ENCODE results near the gene NAT8L.

NAT8L gene

GRCh38 chr4:2096073-2096609 lies 37.0 kb downstream of the NAT8L start:
- TF ChIP-seq POLR2AphosphoS5 (IDR thresholded peaks at IDR 0.05; ENCODE audit: borderline replicate concordance, low read depth, low read length) (no peak), EZH2 (IDR thresholded peaks at IDR 0.05) (no peak), FOXP2 (optimal IDR thresholded peaks at IDR 0.05; ENCODE audit: control extremely low read depth, extremely low read length, insufficient read depth) (no peak)

GRCh38 chr4:2101346-2102044 lies 42.4 kb downstream of the NAT8L start:
- Histone ChIP-seq H3K27ac (no peak overlapping the region), H3K9ac (ENCODE audit: insufficient read length) (no peak overlapping the region), H3K36me3 (ENCODE audit: insufficient read depth, low read length) (no peaks in the 10 kb centered on the region), H3K4me3 (no peak overlapping the region), H3K9me3 (ENCODE audit: low read depth, low read length) (no peaks in the 10 kb centered on the region)
- no peak for TF ChIP-seq POLR2AphosphoS5 (IDR thresholded peaks at IDR 0.05; ENCODE audit: borderline replicate concordance, low read depth, low read length)
- DNase-seq (ENCODE audit: low read depth, low spot score): no peak

More at GRCh38 chr4:2096073-2096609, 37.0 kb downstream of the NAT8L start:
- DNase-seq (ENCODE audit: low read depth, low spot score): no peak
- H3K9ac ChIP-seq (ENCODE audit: insufficient read length): no peak overlapping the region
- H3K36me3 ChIP-seq (ENCODE audit: insufficient read depth, low read length): no peaks in the 10 kb centered on the region
- no peak overlapping the region for H3K4me3 ChIP-seq
- H3K27ac ChIP-seq: no peak overlapping the region
- H3K9me3 ChIP-seq (ENCODE audit: low read depth, low read length): no peaks in the 10 kb centered on the region

GRCh38 chr4:2102045-2102883 lies 43.1 kb downstream of the NAT8L start:
- H3K9me3 ChIP-seq (ENCODE audit: low read depth, low read length): no peaks in the 10 kb centered on the region
- no peak for DNase-seq (ENCODE audit: low read depth, low spot score)

GRCh38 chr4:2103127-2103842 lies 44.2 kb downstream of the NAT8L start:
- Histone ChIP-seq H3K27ac (no peak overlapping the region), H3K9ac (ENCODE audit: insufficient read length) (no peak overlapping the region), H3K9me3 (ENCODE audit: low read depth, low read length) (no peaks in the 10 kb centered on the region), H3K4me3 (no peak overlapping the region), H3K36me3 (ENCODE audit: insufficient read depth, low read length) (no peaks in the 10 kb centered on the region)
- DNase-seq (ENCODE audit: low read depth, low spot score): no peak
- TF ChIP-seq EZH2 (IDR thresholded peaks at IDR 0.05) (no peak), FOXP2 (optimal IDR thresholded peaks at IDR 0.05; ENCODE audit: control extremely low read depth, extremely low read length, insufficient read depth) (no peak), POLR2AphosphoS5 (IDR thresholded peaks at IDR 0.05; ENCODE audit: borderline replicate concordance, low read depth, low read length) (no peak)

More at GRCh38 chr4:2102045-2102883, 43.1 kb downstream of the NAT8L start:
- H3K9ac ChIP-seq (ENCODE audit: insufficient read length): no peak overlapping the region
- H3K4me3 ChIP-seq: no peak overlapping the region
- no peak for TF ChIP-seq EZH2 (IDR thresholded peaks at IDR 0.05)
- no peak for TF ChIP-seq POLR2AphosphoS5 (IDR thresholded peaks at IDR 0.05; ENCODE audit: borderline replicate concordance, low read depth, low read length)
- no peak for TF ChIP-seq FOXP2 (optimal IDR thresholded peaks at IDR 0.05; ENCODE audit: control extremely low read depth, extremely low read length, insufficient read depth)
- no peak overlapping the region for H3K27ac ChIP-seq
- H3K36me3 ChIP-seq (ENCODE audit: insufficient read depth, low read length): no peaks in the 10 kb centered on the region

- no peak overlapping the region for H3K4me3 ChIP-seq
- TF ChIP-seq EZH2 (IDR thresholded peaks at IDR 0.05) (no peak), POLR2AphosphoS5 (IDR thresholded peaks at IDR 0.05; ENCODE audit: borderline replicate concordance, low read depth, low read length) (no peak), FOXP2 (optimal IDR thresholded peaks at IDR 0.05; ENCODE audit: control extremely low read depth, extremely low read length, insufficient read depth) (no peak)
- DNase-seq (ENCODE audit: low read depth, low spot score): no peak
- no peaks in the 10 kb centered on the region for H3K9me3 ChIP-seq (ENCODE audit: low read depth, low read length)
- no peak overlapping the region for H3K9ac ChIP-seq (ENCODE audit: insufficient read length)
- no peaks in the 10 kb centered on the region for H3K36me3 ChIP-seq (ENCODE audit: insufficient read depth, low read length)
- H3K27ac ChIP-seq: no peak overlapping the region
Measured at GRCh38 chr4:2103843-2104547, 44.9 kb downstream of the NAT8L start.

GRCh38 chr4:2104556-2105345 lies 45.6 kb downstream of the NAT8L start:
- no peaks in the 10 kb centered on the region for H3K9me3 ChIP-seq (ENCODE audit: low read depth, low read length)
- no peak for TF ChIP-seq EZH2 (IDR thresholded peaks at IDR 0.05)
- TF ChIP-seq FOXP2 (optimal IDR thresholded peaks at IDR 0.05; ENCODE audit: control extremely low read depth, extremely low read length, insufficient read depth): no peak
- no peak for TF ChIP-seq POLR2AphosphoS5 (IDR thresholded peaks at IDR 0.05; ENCODE audit: borderline replicate concordance, low read depth, low read length)
- H3K36me3 ChIP-seq (ENCODE audit: insufficient read depth, low read length): no peaks in the 10 kb centered on the region
- no peak overlapping the region for H3K4me3 ChIP-seq
- no peak overlapping the region for H3K9ac ChIP-seq (ENCODE audit: insufficient read length)
- no peak overlapping the region for H3K27ac ChIP-seq
- no peak for DNase-seq (ENCODE audit: low read depth, low spot score)

GRCh38 chr4:2105559-2105958 lies 46.4 kb downstream of the NAT8L start:
- no peak for DNase-seq (ENCODE audit: low read depth, low spot score)
- Histone ChIP-seq H3K36me3 (ENCODE audit: insufficient read depth, low read length) (no peaks in the 10 kb centered on the region), H3K4me3 (no peak overlapping the region), H3K27ac (no peak overlapping the region), H3K9me3 (ENCODE audit: low read depth, low read length) (no peaks in the 10 kb centered on the region), H3K9ac (ENCODE audit: insufficient read length) (no peak overlapping the region)
- no peak for TF ChIP-seq FOXP2 (optimal IDR thresholded peaks at IDR 0.05; ENCODE audit: control extremely low read depth, extremely low read length, insufficient read depth)
- TF ChIP-seq POLR2AphosphoS5 (IDR thresholded peaks at IDR 0.05; ENCODE audit: borderline replicate concordance, low read depth, low read length): no peak
- no peak for TF ChIP-seq EZH2 (IDR thresholded peaks at IDR 0.05)

All from SK-N-MC (cell line).